K562 (cell line): ENCODE results near the gene TJAP1. TPM values are rescaled to one million over a fixed set of nuclear protein-coding genes. Genes with fewer than 3 reads are reported as not detected.

Experiments used
- microRNA-seq: library from miRNA; unstranded; fragments of <30 nt; microRNA quantifications from one replicate; pipeline ENCODE4, GENCODE V29; 2018; ENCODE audit warnings: borderline microRNAs expressed
- polyA plus RNA-seq, 8 experiments: library from polyadenylated mRNA; depleted of rRNA in 4 of 8; stranded (reverse) in 5 of 8; unstranded in 3 of 8; fragments of >200 nt; fragmentation: Nextera tagmentation in 2 of 8; fragmentation: Illumina TruSeq in 1 of 8; extraction: Ambion mirVana in 2 of 8; extraction: Trizol in 1 of 8; gene quantifications; 2 replicates each; pipeline versions ENCODE4 v1.2.1 to v1.2.3, GENCODE V29; 2011 to 2014; ENCODE audit warnings: inconsistent platforms in 1 of 8, missing spikeins in 1 of 8
- small RNA-seq: library from RNA; depleted of rRNA; stranded (forward); fragments of <200 nt; gene quantifications from one replicate; pipeline ENCODE3, GENCODE V24; 2014
- total RNA-seq, 7 experiments: library from RNA; depleted of rRNA in 6 of 7; stranded (reverse); fragments of >200 nt in 6 of 7; fragmentation: Illumina TruSeq in 2 of 7; extraction: Trizol in 2 of 7; gene quantifications; 2 replicates each; pipeline versions ENCODE4 v1.2.1 to v1.2.3, GENCODE V29; 2011 to 2021; ENCODE audit warnings: low replicate concordance in 1 of 7

The TJAP1 gene
- total and polyA plus RNA-seq, 9 of the 15 experiments (the other 6 are each of a cell fraction or from before 2014, with no cell fraction given): 0.06 to 35.8 (median 16.2) TPM

Small RNA genes within 50 kb of the gene (microRNA-seq; reads per million reads assigned to microRNA genes)
- not detected for gene MIR6780B

Small RNA genes within 50 kb of the gene (small RNA-seq; reads per million reads assigned to genes)
- gene MIR6780B (not detected), gene RF00426 (not detected), gene RNU6-1113P (not detected)

Other genes with a start within 250 kb of the TJAP1 start
Only the 7 nearest of the 16 such genes appear.
- gene ABCC10, start 50.0 kb upstream of the TJAP1 start, total RNA-seq (2014; rRNA removed): 16.5 and 20.4 TPM in 2 replicates
- gene ABCC10, start 50.0 kb upstream of the TJAP1 start, total RNA-seq (2014; rRNA removed; fragmentation: Illumina TruSeq; extraction: Trizol): 6.8 and 10.5 TPM in 2 replicates
- 13.4 TPM in 2 replicates for gene ABCC10, start 50.0 kb upstream of the TJAP1 start, total RNA-seq (2015; rRNA removed; fragmentation: Illumina TruSeq; extraction: Trizol)
- gene ABCC10, start 50.0 kb upstream of the TJAP1 start, total RNA-seq (2021): 28.4 and 29.1 TPM in 2 replicates
- gene ABCC10, start 50.0 kb upstream of the TJAP1 start, polyA plus RNA-seq (2011; rRNA removed): 13.7 and 23.5 TPM in 2 replicates
- gene ABCC10, start 50.0 kb upstream of the TJAP1 start, polyA plus RNA-seq (2014; fragmentation: Illumina TruSeq; extraction: Trizol): 21.3 and 25.8 TPM in 2 replicates
- gene ABCC10, start 50.0 kb upstream of the TJAP1 start, polyA plus RNA-seq (2014; fragmentation: Nextera tagmentation; extraction: Ambion mirVana): 1 to 10 TPM; 2.4 to 2.6 TPM
- gene ABCC10, start 50.0 kb upstream of the TJAP1 start, polyA plus RNA-seq (2014; rRNA removed): 21.7 and 21.8 TPM in 2 replicates
- 0.23 and 0.29 TPM in 2 replicates for gene DLK2, start 22.0 kb upstream of the TJAP1 start, total RNA-seq (2014; rRNA removed)
- gene DLK2, start 22.0 kb upstream of the TJAP1 start, total RNA-seq (2014; rRNA removed; fragmentation: Illumina TruSeq; extraction: Trizol): not detected in 2 replicates
- gene DLK2, start 22.0 kb upstream of the TJAP1 start, total RNA-seq (2015; rRNA removed; fragmentation: Illumina TruSeq; extraction: Trizol): 0.11 TPM in 1 of 2 replicates, not detected in the other
- gene DLK2, start 22.0 kb upstream of the TJAP1 start, total RNA-seq (2021): 0.36 and 0.53 TPM in 2 replicates
- 0.35 and 0.74 TPM in 2 replicates for gene DLK2, start 22.0 kb upstream of the TJAP1 start, polyA plus RNA-seq (2011; rRNA removed)
- gene DLK2, start 22.0 kb upstream of the TJAP1 start, polyA plus RNA-seq (2014; fragmentation: Illumina TruSeq; extraction: Trizol): 0.16 and 0.37 TPM in 2 replicates
- not detected for gene DLK2, start 22.0 kb upstream of the TJAP1 start, polyA plus RNA-seq (2014; fragmentation: Nextera tagmentation; extraction: Ambion mirVana)
- gene DLK2, start 22.0 kb upstream of the TJAP1 start, polyA plus RNA-seq (2014; rRNA removed): 0.45 and 0.65 TPM in 2 replicates
- 0.12 and 0.27 TPM in 2 replicates for gene LRRC73, start 32.8 kb downstream of the TJAP1 start, total RNA-seq (2014; rRNA removed)
- not detected in 2 replicates for gene LRRC73, start 32.8 kb downstream of the TJAP1 start, total RNA-seq (2014; rRNA removed; fragmentation: Illumina TruSeq; extraction: Trizol)
- gene LRRC73, start 32.8 kb downstream of the TJAP1 start, total RNA-seq (2015; rRNA removed; fragmentation: Illumina TruSeq; extraction: Trizol): 0.07 and 0.11 TPM in 2 replicates
- gene LRRC73, start 32.8 kb downstream of the TJAP1 start, total RNA-seq (2021): 0.34 and 0.55 TPM in 2 replicates
- 0.07 and 0.20 TPM in 2 replicates for gene LRRC73, start 32.8 kb downstream of the TJAP1 start, polyA plus RNA-seq (2011; rRNA removed)
- 0.07 and 0.12 TPM in 2 replicates for gene LRRC73, start 32.8 kb downstream of the TJAP1 start, polyA plus RNA-seq (2014; fragmentation: Illumina TruSeq; extraction: Trizol)
- not detected for gene LRRC73, start 32.8 kb downstream of the TJAP1 start, polyA plus RNA-seq (2014; fragmentation: Nextera tagmentation; extraction: Ambion mirVana)
- 0.08 and 0.09 TPM in 2 replicates for gene LRRC73, start 32.8 kb downstream of the TJAP1 start, polyA plus RNA-seq (2014; rRNA removed)
- 57.6 and 67.8 TPM in 2 replicates for gene YIPF3, start 39.4 kb downstream of the TJAP1 start, total RNA-seq (2014; rRNA removed)
- gene YIPF3, start 39.4 kb downstream of the TJAP1 start, total RNA-seq (2014; rRNA removed; fragmentation: Illumina TruSeq; extraction: Trizol): 25.9 and 27.5 TPM in 2 replicates
- gene YIPF3, start 39.4 kb downstream of the TJAP1 start, total RNA-seq (2015; rRNA removed; fragmentation: Illumina TruSeq; extraction: Trizol): 31.5 and 32.9 TPM in 2 replicates
- 65.1 and 69.3 TPM in 2 replicates for gene YIPF3, start 39.4 kb downstream of the TJAP1 start, total RNA-seq (2021)
- 74.8 and 182 TPM in 2 replicates for gene YIPF3, start 39.4 kb downstream of the TJAP1 start, polyA plus RNA-seq (2011; rRNA removed)
- 75.3 and 78.5 TPM in 2 replicates for gene YIPF3, start 39.4 kb downstream of the TJAP1 start, polyA plus RNA-seq (2014; fragmentation: Illumina TruSeq; extraction: Trizol)
- 10 to 100 TPM; 40.4 to 48.6 TPM for gene YIPF3, start 39.4 kb downstream of the TJAP1 start, polyA plus RNA-seq (2014; fragmentation: Nextera tagmentation; extraction: Ambion mirVana)
- gene YIPF3, start 39.4 kb downstream of the TJAP1 start, polyA plus RNA-seq (2014; rRNA removed): 54.6 and 72.9 TPM in 2 replicates
- gene POLR1C, start 39.5 kb downstream of the TJAP1 start, total RNA-seq (2014; rRNA removed): 74.8 and 83.5 TPM in 2 replicates
- 109 and 114 TPM in 2 replicates for gene POLR1C, start 39.5 kb downstream of the TJAP1 start, total RNA-seq (2014; rRNA removed; fragmentation: Illumina TruSeq; extraction: Trizol)
- gene POLR1C, start 39.5 kb downstream of the TJAP1 start, total RNA-seq (2015; rRNA removed; fragmentation: Illumina TruSeq; extraction: Trizol): 103 and 104 TPM in 2 replicates
- gene POLR1C, start 39.5 kb downstream of the TJAP1 start, total RNA-seq (2021): 116 and 120 TPM in 2 replicates
- gene POLR1C, start 39.5 kb downstream of the TJAP1 start, polyA plus RNA-seq (2011; rRNA removed): 173 and 226 TPM in 2 replicates
- gene POLR1C, start 39.5 kb downstream of the TJAP1 start, polyA plus RNA-seq (2014; fragmentation: Illumina TruSeq; extraction: Trizol): 142 and 181 TPM in 2 replicates
- gene POLR1C, start 39.5 kb downstream of the TJAP1 start, polyA plus RNA-seq (2014; fragmentation: Nextera tagmentation; extraction: Ambion mirVana): 100 to 1,000 TPM; 405 to 429 TPM
- gene POLR1C, start 39.5 kb downstream of the TJAP1 start, polyA plus RNA-seq (2014; rRNA removed): 120 and 136 TPM in 2 replicates
- gene XPO5, start 98.5 kb downstream of the TJAP1 start, total RNA-seq (2014; rRNA removed): 91.6 and 102 TPM in 2 replicates
- gene XPO5, start 98.5 kb downstream of the TJAP1 start, total RNA-seq (2014; rRNA removed; fragmentation: Illumina TruSeq; extraction: Trizol): 99.1 and 106 TPM in 2 replicates
- gene XPO5, start 98.5 kb downstream of the TJAP1 start, total RNA-seq (2015; rRNA removed; fragmentation: Illumina TruSeq; extraction: Trizol): 95.4 and 97.1 TPM in 2 replicates
- gene XPO5, start 98.5 kb downstream of the TJAP1 start, total RNA-seq (2021): 170 and 180 TPM in 2 replicates
- gene XPO5, start 98.5 kb downstream of the TJAP1 start, polyA plus RNA-seq (2011; rRNA removed): 145 and 166 TPM in 2 replicates
- gene XPO5, start 98.5 kb downstream of the TJAP1 start, polyA plus RNA-seq (2014; fragmentation: Illumina TruSeq; extraction: Trizol): 105 and 130 TPM in 2 replicates
- 10 to 100 TPM; 36.0 to 72.3 TPM for gene XPO5, start 98.5 kb downstream of the TJAP1 start, polyA plus RNA-seq (2014; fragmentation: Nextera tagmentation; extraction: Ambion mirVana)
- gene XPO5, start 98.5 kb downstream of the TJAP1 start, polyA plus RNA-seq (2014; rRNA removed): 101 TPM in 2 replicates
- 12.7 and 19.3 TPM in 2 replicates for gene POLH, start 98.6 kb downstream of the TJAP1 start, total RNA-seq (2014; rRNA removed)
- 23.0 and 23.5 TPM in 2 replicates for gene POLH, start 98.6 kb downstream of the TJAP1 start, total RNA-seq (2014; rRNA removed; fragmentation: Illumina TruSeq; extraction: Trizol)
- 21.2 and 23.9 TPM in 2 replicates for gene POLH, start 98.6 kb downstream of the TJAP1 start, total RNA-seq (2015; rRNA removed; fragmentation: Illumina TruSeq; extraction: Trizol)
- 31.4 and 31.8 TPM in 2 replicates for gene POLH, start 98.6 kb downstream of the TJAP1 start, total RNA-seq (2021)
- gene POLH, start 98.6 kb downstream of the TJAP1 start, polyA plus RNA-seq (2011; rRNA removed): 26.8 and 31.6 TPM in 2 replicates
- gene POLH, start 98.6 kb downstream of the TJAP1 start, polyA plus RNA-seq (2014; fragmentation: Illumina TruSeq; extraction: Trizol): 16.2 and 20.6 TPM in 2 replicates
- 10 to 100 TPM in 1 of 2 experiments, 1 to 10 TPM in 1; 5.8 to 10.6 TPM for gene POLH, start 98.6 kb downstream of the TJAP1 start, polyA plus RNA-seq (2014; fragmentation: Nextera tagmentation; extraction: Ambion mirVana)
- gene POLH, start 98.6 kb downstream of the TJAP1 start, polyA plus RNA-seq (2014; rRNA removed): 11.4 and 14.7 TPM in 2 replicates